HFF-Myc (cell line): Measurements from ENCODE around the gene GLS.

ENCODE experiments used
- DNase-seq: peaks from one replicate; pipeline ENCODE4 v3.0.0-alpha.2; 2011; ENCODE audit warnings: low read depth; ENCODE audit errors: extremely low read depth
- H3K4me3 ChIP-seq: replicated peaks from 2 replicates; pipeline ENCODE4 v1.5.1; 2011; ENCODE audit warnings: low read depth, mild to moderate bottlenecking, control low read depth, low read length
- TF ChIP-seq, protein P1 (sequence below): IDR thresholded peaks from 2 replicates; pipeline ENCODE4 v1.5.1; 2012; ENCODE audit warnings: mild to moderate bottlenecking, low read depth, low read length, control low read depth; ENCODE audit errors: missing control alignments

GLS gene

DNA sequence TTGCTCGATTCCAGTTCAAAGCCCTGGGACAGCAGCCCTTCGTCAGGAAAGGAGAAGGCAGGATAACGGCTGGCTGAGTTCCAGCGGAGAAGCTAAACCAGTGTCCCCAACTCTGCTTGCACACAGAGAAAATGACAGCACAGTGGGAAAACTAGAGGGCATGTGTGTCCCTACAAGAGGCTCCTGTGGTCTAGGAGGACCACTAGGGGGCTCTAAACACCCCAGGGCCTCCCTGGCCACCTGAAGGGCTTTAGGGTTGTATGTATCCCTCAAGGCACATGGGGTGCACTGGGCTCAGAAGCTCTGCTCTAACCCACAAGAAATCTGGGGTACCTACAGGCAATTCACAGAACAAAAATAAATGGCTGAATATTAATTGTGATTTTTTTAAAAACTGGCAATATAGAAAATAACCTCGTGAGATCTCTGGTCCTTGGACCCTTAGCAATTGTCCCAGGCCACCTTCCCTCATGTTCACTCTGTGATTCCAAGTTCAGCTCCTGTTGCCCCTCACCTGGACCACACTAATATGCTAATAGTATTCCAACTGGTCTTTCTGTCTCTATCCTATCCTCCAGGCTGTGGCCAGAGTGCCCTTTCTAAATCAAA, 115.8 kb downstream of the GLS start:
- no peak overlapping the region for H3K4me3 ChIP-seq
- DNase-seq: no peak
- TF ChIP-seq, protein P1, sequence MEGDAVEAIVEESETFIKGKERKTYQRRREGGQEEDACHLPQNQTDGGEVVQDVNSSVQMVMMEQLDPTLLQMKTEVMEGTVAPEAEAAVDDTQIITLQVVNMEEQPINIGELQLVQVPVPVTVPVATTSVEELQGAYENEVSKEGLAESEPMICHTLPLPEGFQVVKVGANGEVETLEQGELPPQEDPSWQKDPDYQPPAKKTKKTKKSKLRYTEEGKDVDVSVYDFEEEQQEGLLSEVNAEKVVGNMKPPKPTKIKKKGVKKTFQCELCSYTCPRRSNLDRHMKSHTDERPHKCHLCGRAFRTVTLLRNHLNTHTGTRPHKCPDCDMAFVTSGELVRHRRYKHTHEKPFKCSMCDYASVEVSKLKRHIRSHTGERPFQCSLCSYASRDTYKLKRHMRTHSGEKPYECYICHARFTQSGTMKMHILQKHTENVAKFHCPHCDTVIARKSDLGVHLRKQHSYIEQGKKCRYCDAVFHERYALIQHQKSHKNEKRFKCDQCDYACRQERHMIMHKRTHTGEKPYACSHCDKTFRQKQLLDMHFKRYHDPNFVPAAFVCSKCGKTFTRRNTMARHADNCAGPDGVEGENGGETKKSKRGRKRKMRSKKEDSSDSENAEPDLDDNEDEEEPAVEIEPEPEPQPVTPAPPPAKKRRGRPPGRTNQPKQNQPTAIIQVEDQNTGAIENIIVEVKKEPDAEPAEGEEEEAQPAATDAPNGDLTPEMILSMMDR: peak; percentile 75

DNA sequence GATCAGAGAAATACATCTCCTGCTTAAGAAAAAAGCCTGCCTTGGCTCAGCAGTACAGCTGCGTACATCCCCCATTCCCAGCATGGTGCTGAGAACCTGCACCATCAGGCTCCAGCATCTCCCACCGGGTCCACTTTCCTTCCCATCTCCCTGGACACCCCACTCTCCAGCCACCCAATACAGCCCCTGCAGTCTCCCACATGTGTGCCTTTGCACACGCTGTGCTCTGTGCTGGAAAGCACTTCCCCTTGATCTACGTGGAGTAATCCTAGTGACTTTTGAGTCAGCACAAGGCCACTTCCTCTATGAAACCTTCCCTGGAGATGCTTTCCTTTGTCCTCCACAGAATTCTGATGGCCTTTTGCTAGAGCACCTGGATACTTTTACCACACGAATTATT, 116.3 kb downstream of the GLS start:
- DNase-seq: no peak
- H3K4me3 ChIP-seq: no peak overlapping the region
- TF ChIP-seq, protein P1: no peak

DNA sequence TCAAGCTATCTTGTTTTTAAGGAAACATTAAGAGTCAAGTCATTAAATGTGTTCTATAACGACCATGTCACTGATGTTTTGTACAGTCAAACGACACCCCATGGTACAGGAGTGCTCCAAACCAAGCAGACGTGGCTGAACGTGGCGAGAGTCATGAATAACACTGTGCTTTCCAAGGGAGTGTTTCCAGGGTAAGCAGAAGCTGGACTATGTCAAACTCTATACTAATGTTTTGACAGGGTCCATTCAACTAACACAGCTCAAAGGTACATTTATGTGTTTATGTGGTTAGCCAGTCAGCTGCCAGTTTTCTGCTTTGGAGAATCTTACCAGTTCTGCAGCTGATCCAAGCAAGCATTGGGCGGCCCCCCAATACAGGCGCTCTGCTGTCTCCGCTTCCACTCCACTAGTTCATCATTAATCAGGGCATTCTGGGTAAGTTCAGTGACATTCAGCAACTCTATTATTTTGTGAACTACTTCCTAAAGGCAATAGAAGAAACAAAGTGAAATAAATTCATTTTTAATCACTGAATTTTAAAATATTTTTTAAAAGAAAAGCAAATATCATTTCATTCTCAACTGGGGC, 117.0 kb downstream of the GLS start:
- TF ChIP-seq, protein P1: no peak
- DNase-seq: no peak
- H3K4me3 ChIP-seq: no peak overlapping the region

DNA sequence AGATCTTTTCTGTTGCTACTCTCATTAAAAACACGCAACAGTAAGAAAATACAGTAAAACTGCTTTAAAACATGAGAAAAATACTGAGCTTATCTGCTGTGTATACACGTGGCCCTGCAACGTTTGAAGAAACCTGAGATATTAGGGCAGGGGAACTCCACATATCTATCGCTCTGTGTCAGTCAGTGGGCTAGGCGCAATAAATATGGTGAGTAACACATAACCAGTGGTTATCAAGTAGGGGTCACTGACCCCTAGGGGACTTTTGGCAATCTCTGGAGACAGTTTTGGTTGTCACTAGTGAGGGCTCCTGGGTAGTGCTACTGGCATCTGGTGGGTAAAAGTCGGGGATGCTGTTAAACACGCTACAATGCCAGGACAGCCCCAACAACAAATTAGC, 118.4 kb downstream of the GLS start:
- H3K4me3 ChIP-seq: no peak overlapping the region
- DNase-seq: no peak
- TF ChIP-seq, protein P1: no peak

DNA sequence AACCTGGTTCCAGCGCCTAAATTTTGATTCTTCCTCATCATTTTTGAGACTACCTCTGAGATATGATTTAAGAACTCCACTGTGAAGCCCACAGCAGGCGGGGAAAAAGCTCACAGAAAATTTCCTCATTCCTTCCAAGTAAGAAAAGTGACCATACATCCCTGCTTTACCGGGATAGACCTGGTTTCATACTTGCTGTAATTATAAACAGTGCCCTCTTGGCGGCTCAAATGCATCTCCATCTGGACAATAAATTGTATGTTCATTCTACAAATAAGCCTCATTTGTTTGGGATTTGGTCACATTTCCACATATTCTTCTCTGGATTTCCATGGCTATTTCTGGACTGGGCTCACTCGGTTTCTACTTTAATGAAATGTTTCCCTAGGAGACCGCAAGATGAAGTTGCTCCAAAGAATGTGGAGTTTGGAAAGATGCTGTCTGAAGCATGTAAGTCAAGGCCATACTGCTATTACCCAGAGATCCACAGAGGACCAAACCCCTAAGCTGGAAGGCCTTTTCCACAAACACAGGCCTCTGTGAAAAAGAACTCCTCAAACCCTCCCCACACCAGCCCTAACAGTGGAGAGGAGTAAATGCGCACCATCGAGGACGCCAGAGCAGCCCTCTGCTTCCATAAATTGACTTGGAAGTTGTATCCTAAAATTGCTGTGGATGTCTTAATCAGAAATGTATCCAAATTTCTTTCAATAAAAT, 119.5 kb downstream of the GLS start:
- no peak overlapping the region for H3K4me3 ChIP-seq
- TF ChIP-seq, protein P1: no peak
- no peak for DNase-seq

DNA sequence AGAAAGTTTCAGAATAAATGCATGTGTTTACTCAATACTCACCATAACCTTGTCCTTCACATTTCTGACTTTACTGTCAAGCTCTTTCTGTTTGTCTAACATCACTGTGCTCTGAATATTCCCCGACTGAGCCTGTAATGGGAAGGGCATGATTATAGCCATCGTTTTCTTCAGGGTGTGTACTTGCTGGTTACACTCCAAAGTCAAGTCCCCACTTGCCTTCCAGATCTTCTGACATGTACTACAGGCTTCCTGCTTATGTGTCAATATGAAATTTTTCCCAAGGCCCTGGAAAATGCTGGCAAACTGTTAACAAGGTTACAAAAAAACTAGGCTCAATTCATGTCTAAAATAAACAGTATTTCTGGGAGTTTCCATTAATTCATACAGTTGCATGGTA, 120.4 kb downstream of the GLS start:
- TF ChIP-seq, protein P1: no peak
- no peak for DNase-seq
- H3K4me3 ChIP-seq: no peak overlapping the region
